HUES48 (cell line): Measurements from ENCODE around the gene UBE2E1.
A peak's percentile ranks its signal among the peaks of the same experiment; 100 is the strongest.

Source experiments
- H3K27ac ChIP-seq: one replicate; pipeline ENCODE4 v1.7.0; 2013; ENCODE audit warnings: low read depth, low read length, inconsistent platforms
- H3K27me3 ChIP-seq: 2 replicates; pipeline ENCODE4 v1.6.1; 2013; ENCODE audit warnings: mild to moderate bottlenecking, low read length; ENCODE audit not compliant: control insufficient read depth, insufficient read depth
- H3K36me3 ChIP-seq: 2 replicates; pipeline ENCODE4 v1.6.1; 2013; ENCODE audit warnings: low read length; ENCODE audit not compliant: control insufficient read depth, insufficient read depth
- H3K4me1 ChIP-seq: 2 replicates; pipeline ENCODE4 v1.6.1; 2013; ENCODE audit warnings: mild to moderate bottlenecking, low read length; ENCODE audit not compliant: control insufficient read depth, insufficient read depth
- H3K4me3 ChIP-seq: 2 replicates; pipeline ENCODE4 v1.5.1; 2013; ENCODE audit warnings: mild to moderate bottlenecking, low read depth, low read length
- H3K9ac ChIP-seq: 2 replicates; pipeline ENCODE4 v1.6.1; 2013; ENCODE audit warnings: mild to moderate bottlenecking, low read depth, low read length, moderate library complexity
- H3K9me3 ChIP-seq: 2 replicates; pipeline ENCODE4 v1.6.1; 2013; ENCODE audit warnings: low read length; ENCODE audit not compliant: control insufficient read depth, insufficient read depth

UBE2E1 gene

GRCh38 chr3:23919628-23920027 is 113.9 kb downstream of the UBE2E1 start:
- Histone ChIP-seq H3K27ac (peak overlapping the region; percentile 16), H3K36me3 (peaks cover 29% of the 10 kb centered on the region), H3K27me3 (0 out of 2 replicates have a peak, but pooled peaks cover 5% of the 10 kb centered on the region), H3K9me3 (no peaks in the 10 kb centered on the region), H3K4me1 (peaks cover 27% of the 10 kb centered on the region), H3K9ac (no peak overlapping the region), H3K4me3 (no peak overlapping the region)

GRCh38 chr3:23920151-23920655 is 114.4 kb downstream of the UBE2E1 start:
- peaks cover 22% of the 10 kb centered on the region for H3K4me1 ChIP-seq
- no peaks in the 10 kb centered on the region for H3K9me3 ChIP-seq
- H3K9ac ChIP-seq = no peak overlapping the region
- peaks cover 29% of the 10 kb centered on the region for H3K36me3 ChIP-seq
- 0 out of 2 replicates have a peak, but pooled peaks cover 5% of the 10 kb centered on the region for H3K27me3 ChIP-seq
- H3K4me3 ChIP-seq = no peak overlapping the region
- H3K27ac ChIP-seq = peak overlapping the region; percentile 21

- Histone ChIP-seq H3K36me3 (peaks cover 29% of the 10 kb centered on the region), H3K9me3 (no peaks in the 10 kb centered on the region), H3K4me1 (peaks cover 13% of the 10 kb centered on the region; the same call in 1 of the 2 replicates), H3K4me3 (no peak overlapping the region), H3K27ac (peak overlapping the region; percentile 21), H3K27me3 (0 out of 2 replicates have a peak, but pooled peaks cover under 1% of the 10 kb centered on the region), H3K9ac (no peak overlapping the region)
Measured at GRCh38 chr3:23921052-23921511, 115.3 kb downstream of the UBE2E1 start.

- H3K9ac ChIP-seq = no peak overlapping the region
- peaks cover 9% of the 10 kb centered on the region; the same call in 1 of the 2 replicates for H3K4me1 ChIP-seq
- no peak overlapping the region for H3K27ac ChIP-seq
- H3K36me3 ChIP-seq = peaks cover 19% of the 10 kb centered on the region
- H3K9me3 ChIP-seq = no peaks in the 10 kb centered on the region
- H3K27me3 ChIP-seq = no peaks in the 10 kb centered on the region
- no peak overlapping the region for H3K4me3 ChIP-seq
Measured at GRCh38 chr3:23923786-23924185, 118.0 kb downstream of the UBE2E1 start.

GRCh38 chr3:23926246-23926645 is 120.5 kb downstream of the UBE2E1 start:
- Histone ChIP-seq H3K9ac (no peak overlapping the region), H3K9me3 (no peaks in the 10 kb centered on the region), H3K36me3 (peaks cover 2% of the 10 kb centered on the region; the same call in 1 of the 2 replicates), H3K27ac (no peak overlapping the region), H3K27me3 (no peaks in the 10 kb centered on the region), H3K4me3 (no peak overlapping the region), H3K4me1 (peaks cover 6% of the 10 kb centered on the region; the same call in 1 of the 2 replicates)

GRCh38 chr3:23926736-23927135 is 121.0 kb downstream of the UBE2E1 start:
- Histone ChIP-seq H3K36me3 (no peaks in the 10 kb centered on the region), H3K4me3 (no peak overlapping the region), H3K27me3 (no peaks in the 10 kb centered on the region), H3K4me1 (peaks cover 6% of the 10 kb centered on the region; the same call in 1 of the 2 replicates), H3K9me3 (no peaks in the 10 kb centered on the region), H3K9ac (no peak overlapping the region), H3K27ac (no peak overlapping the region)

GRCh38 chr3:23928524-23928923 is 122.8 kb downstream of the UBE2E1 start:
- Histone ChIP-seq H3K9ac (no peak overlapping the region), H3K4me1 (peaks cover 6% of the 10 kb centered on the region; the same call in 1 of the 2 replicates), H3K9me3 (no peaks in the 10 kb centered on the region), H3K4me3 (no peak overlapping the region), H3K36me3 (no peaks in the 10 kb centered on the region), H3K27ac (no peak overlapping the region), H3K27me3 (no peaks in the 10 kb centered on the region)

GRCh38 chr3:23931597-23931996 is 125.8 kb downstream of the UBE2E1 start:
- no peaks in the 10 kb centered on the region for H3K9me3 ChIP-seq
- H3K4me3 ChIP-seq = no peak overlapping the region
- H3K4me1 ChIP-seq = no peaks in the 10 kb centered on the region
- H3K36me3 ChIP-seq = no peaks in the 10 kb centered on the region
- no peak overlapping the region for H3K27ac ChIP-seq
- no peak overlapping the region for H3K9ac ChIP-seq
- no peaks in the 10 kb centered on the region for H3K27me3 ChIP-seq

GRCh38 chr3:23932571-23932970 is 126.8 kb downstream of the UBE2E1 start:
- Histone ChIP-seq H3K9ac (no peak overlapping the region), H3K4me3 (no peak overlapping the region), H3K27ac (no peak overlapping the region), H3K27me3 (no peaks in the 10 kb centered on the region), H3K4me1 (no peaks in the 10 kb centered on the region), H3K36me3 (no peaks in the 10 kb centered on the region), H3K9me3 (no peaks in the 10 kb centered on the region)

GRCh38 chr3:23934253-23934652 is 128.5 kb downstream of the UBE2E1 start:
- H3K36me3 ChIP-seq = no peaks in the 10 kb centered on the region
- H3K4me1 ChIP-seq = no peaks in the 10 kb centered on the region
- no peak overlapping the region for H3K27ac ChIP-seq
- H3K9me3 ChIP-seq = no peaks in the 10 kb centered on the region
- no peak overlapping the region for H3K4me3 ChIP-seq
- no peaks in the 10 kb centered on the region for H3K27me3 ChIP-seq
- no peak overlapping the region for H3K9ac ChIP-seq

GRCh38 chr3:23937296-23937695 is 131.5 kb downstream of the UBE2E1 start:
- H3K36me3 ChIP-seq = no peaks in the 10 kb centered on the region
- H3K27me3 ChIP-seq = no peaks in the 10 kb centered on the region
- H3K9me3 ChIP-seq = no peaks in the 10 kb centered on the region
- no peaks in the 10 kb centered on the region for H3K4me1 ChIP-seq
- no peak overlapping the region for H3K27ac ChIP-seq
- H3K4me3 ChIP-seq = no peak overlapping the region
- no peak overlapping the region for H3K9ac ChIP-seq
